Osteocyte (in vitro differentiated cells): ENCODE results near the gene USP13. TPM values are rescaled to one million over a fixed set of nuclear protein-coding genes. Genes with fewer than 3 reads are reported as not detected.

Experiments used
- DNase-seq: peaks from one replicate; pipeline ENCODE4 v3.0.0; 2021; ENCODE audit warnings: mixed read lengths; ENCODE audit not compliant: unreplicated experiment; ENCODE audit errors: extremely low spot score
- H3K27ac Mint-ChIP-seq: one replicate; pipeline ENCODE4 v1.8.0; 2021; ENCODE audit warnings: mild to moderate bottlenecking, mixed read lengths; ENCODE audit not compliant: unreplicated experiment
- H3K27me3 Mint-ChIP-seq: one replicate; pipeline ENCODE4 v1.8.0; 2021; ENCODE audit warnings: mixed read lengths; ENCODE audit not compliant: unreplicated experiment
- H3K36me3 Mint-ChIP-seq: one replicate; pipeline ENCODE4 v1.8.0; 2021; ENCODE audit warnings: mixed read lengths; ENCODE audit not compliant: unreplicated experiment
- H3K4me1 Mint-ChIP-seq: one replicate; pipeline ENCODE4 v1.8.0; 2021; ENCODE audit warnings: mixed read lengths; ENCODE audit not compliant: unreplicated experiment
- H3K4me3 Mint-ChIP-seq: one replicate; pipeline ENCODE4 v1.8.0; 2021; ENCODE audit warnings: mild to moderate bottlenecking, moderate library complexity, mixed read lengths; ENCODE audit not compliant: unreplicated experiment
- H3K9me3 Mint-ChIP-seq: one replicate; pipeline ENCODE4 v1.8.0; 2021; ENCODE audit warnings: mixed read lengths; ENCODE audit not compliant: unreplicated experiment
- total RNA-seq: library from RNA; stranded (reverse); gene quantifications from 2 replicates; pipeline ENCODE4 v1.2.1, GENCODE V29; 2021
- TF ChIP-seq, protein P1 (sequence below): fragments of 200-600 bp; sonication (generic); IDR thresholded peaks from 2 replicates; pipeline ENCODE4 v1.5.0; 2021; ENCODE audit warnings: antibody characterized with exemption, mild to moderate bottlenecking, moderate library complexity

Gene USP13
- total RNA-seq, 1 donor from 2014 or later, result 36.3 TPM

DNA sequence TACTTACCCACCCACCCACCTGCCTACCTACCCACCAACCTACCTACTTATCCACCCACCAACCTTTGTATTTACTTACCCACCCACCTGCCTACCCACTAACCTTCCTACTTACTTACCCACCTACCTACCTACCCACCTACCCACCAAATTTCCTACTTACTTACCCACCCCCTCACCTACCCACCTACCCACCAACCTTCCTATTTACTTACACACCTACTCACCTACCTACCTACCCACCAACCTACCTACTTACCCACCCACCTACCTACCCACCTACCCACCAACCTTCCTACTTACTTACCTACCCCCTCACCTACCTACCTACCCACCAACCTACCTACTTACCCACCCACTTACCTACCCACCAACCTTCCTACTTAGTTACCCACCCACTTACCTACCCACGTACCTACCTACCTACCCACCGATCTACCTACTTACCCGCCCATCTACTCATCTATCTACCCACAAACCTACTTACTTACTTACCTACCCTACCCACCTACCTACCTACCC, 179.6 kb downstream of the USP13 start:
- H3K9me3 Mint-ChIP-seq, result no peaks in the 10 kb centered on the region
- no peak overlapping the region for H3K27ac Mint-ChIP-seq
- H3K4me3 Mint-ChIP-seq, result no peak overlapping the region
- DNase-seq, result no peak
- H3K27me3 Mint-ChIP-seq, result no peaks in the 10 kb centered on the region
- TF ChIP-seq, protein P1, sequence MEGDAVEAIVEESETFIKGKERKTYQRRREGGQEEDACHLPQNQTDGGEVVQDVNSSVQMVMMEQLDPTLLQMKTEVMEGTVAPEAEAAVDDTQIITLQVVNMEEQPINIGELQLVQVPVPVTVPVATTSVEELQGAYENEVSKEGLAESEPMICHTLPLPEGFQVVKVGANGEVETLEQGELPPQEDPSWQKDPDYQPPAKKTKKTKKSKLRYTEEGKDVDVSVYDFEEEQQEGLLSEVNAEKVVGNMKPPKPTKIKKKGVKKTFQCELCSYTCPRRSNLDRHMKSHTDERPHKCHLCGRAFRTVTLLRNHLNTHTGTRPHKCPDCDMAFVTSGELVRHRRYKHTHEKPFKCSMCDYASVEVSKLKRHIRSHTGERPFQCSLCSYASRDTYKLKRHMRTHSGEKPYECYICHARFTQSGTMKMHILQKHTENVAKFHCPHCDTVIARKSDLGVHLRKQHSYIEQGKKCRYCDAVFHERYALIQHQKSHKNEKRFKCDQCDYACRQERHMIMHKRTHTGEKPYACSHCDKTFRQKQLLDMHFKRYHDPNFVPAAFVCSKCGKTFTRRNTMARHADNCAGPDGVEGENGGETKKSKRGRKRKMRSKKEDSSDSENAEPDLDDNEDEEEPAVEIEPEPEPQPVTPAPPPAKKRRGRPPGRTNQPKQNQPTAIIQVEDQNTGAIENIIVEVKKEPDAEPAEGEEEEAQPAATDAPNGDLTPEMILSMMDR, result no peak
- H3K4me1 Mint-ChIP-seq, result peaks cover 32% of the 10 kb centered on the region
- no peaks in the 10 kb centered on the region for H3K36me3 Mint-ChIP-seq

DNA sequence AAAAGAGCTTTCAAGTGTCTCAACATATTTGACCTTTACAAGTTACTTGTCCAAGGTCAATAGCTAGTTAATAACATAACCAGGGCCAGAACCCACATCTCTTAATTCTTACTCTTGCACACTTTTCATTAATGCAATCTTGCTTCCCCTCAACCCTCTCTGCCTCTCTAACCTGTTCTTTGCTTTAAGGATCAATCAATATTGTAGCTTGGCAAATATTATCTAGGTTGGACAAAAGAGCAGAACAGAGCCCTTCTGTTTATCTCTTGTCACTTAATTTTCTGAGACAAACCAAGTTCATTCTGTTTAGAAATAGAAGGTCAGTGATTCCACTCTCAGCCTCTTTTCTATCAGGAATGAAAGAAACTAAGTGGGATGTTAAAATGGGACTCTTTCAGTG, 180.5 kb downstream of the USP13 start:
- Mint-ChIP-seq H3K27me3 (no peaks in the 10 kb centered on the region), H3K4me3 (no peak overlapping the region), H3K4me1 (peaks cover 25% of the 10 kb centered on the region), H3K9me3 (no peaks in the 10 kb centered on the region), H3K27ac (no peak overlapping the region), H3K36me3 (no peaks in the 10 kb centered on the region)
- TF ChIP-seq, protein P1, result no peak
- no peak for DNase-seq

DNA sequence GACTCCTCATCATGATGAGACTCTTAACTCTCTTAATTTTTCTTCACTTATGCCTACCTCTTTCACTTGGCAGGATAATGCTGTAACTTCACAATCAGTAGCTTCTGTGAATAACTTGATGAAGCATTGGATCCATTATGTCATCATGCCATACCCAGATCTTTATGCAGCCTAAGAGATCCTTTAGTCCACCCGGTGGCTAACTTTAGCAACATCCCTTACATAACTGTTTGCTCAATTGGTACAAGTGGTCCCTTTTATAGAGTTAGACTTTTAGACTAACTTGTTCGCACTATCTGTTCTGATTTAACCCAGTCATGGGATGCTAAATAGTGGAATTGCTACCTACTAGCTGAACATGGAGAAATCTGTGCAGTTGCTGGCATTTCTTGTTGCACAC, 184.5 kb downstream of the USP13 start:
- Mint-ChIP-seq H3K27ac (no peak overlapping the region), H3K4me3 (no peak overlapping the region), H3K4me1 (peaks cover 21% of the 10 kb centered on the region), H3K9me3 (no peaks in the 10 kb centered on the region), H3K36me3 (no peaks in the 10 kb centered on the region), H3K27me3 (peaks cover 6% of the 10 kb centered on the region)
- TF ChIP-seq, protein P1, result peak; percentile 40
- no peak for DNase-seq

Other genes with a start within 250 kb of the USP13 start
- 56.7 and 58.3 TPM in 2 replicates for gene GNB4, start 201.6 kb upstream of the USP13 start, total RNA-seq
- 46.5 and 49.8 TPM in 2 replicates for gene ACTL6A, start 90.1 kb upstream of the USP13 start, total RNA-seq
- gene MRPL47, start 48.4 kb upstream of the USP13 start, total RNA-seq, result 32.1 and 32.8 TPM in 2 replicates
- 74.7 and 87.0 TPM in 2 replicates for gene NDUFB5, start 48.2 kb upstream of the USP13 start, total RNA-seq